ENCODE results near the gene PILRB.

The PILRB gene

GRCh38 chr7:100413889-100414288 is 56.0 kb downstream of the PILRB start:
- no peak for DNase-seq

DNA sequence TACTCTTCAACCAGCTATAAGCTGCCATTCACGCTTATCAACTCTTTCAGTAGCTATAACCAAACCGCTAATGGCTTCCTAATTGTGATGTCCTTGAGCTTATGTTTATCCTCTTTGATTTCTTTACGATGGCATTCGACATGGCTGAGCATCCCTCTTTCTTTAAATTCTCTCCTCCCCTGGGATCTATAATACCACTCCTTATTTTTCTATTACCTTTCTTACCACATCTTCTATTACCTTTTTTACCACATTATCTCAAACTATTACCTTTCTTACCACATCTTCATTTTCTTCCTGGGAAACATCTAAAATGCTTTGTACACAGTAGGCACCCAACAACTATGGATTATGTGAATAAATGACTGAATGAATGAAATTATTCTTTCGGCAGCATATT is 57.5 kb downstream of the PILRB start:
- no peak for DNase-seq
